Stimulated activated CD4-positive, alpha-beta T cell treated with anti-CD3 and anti-CD28 coated beads, Interleukin-4, amount 100 ng/mL, for 24 hours (primary cell): ENCODE data around the gene ADAM8.

Source experiments
- DNase-seq: peaks from one replicate; pipeline ENCODE4 v3.0.0-alpha.2; 2020

Gene ADAM8

GRCh38 chr10:133308421-133309099 lies 31.9 kb upstream of the ADAM8 start, which contains the start of the genes TUBGCP2 and ZNF511:
Gene TUBGCP2, minus strand, starts transcription at chr10:133308872. Its CDS starts 5,931 bp downstream, at chr10:133302941.
Gene ZNF511, plus strand, starts transcription at chr10:133308914. Its CDS starts 30 bp downstream, at chr10:133308944.
- DNase-seq: peak; percentile 88

DNA sequence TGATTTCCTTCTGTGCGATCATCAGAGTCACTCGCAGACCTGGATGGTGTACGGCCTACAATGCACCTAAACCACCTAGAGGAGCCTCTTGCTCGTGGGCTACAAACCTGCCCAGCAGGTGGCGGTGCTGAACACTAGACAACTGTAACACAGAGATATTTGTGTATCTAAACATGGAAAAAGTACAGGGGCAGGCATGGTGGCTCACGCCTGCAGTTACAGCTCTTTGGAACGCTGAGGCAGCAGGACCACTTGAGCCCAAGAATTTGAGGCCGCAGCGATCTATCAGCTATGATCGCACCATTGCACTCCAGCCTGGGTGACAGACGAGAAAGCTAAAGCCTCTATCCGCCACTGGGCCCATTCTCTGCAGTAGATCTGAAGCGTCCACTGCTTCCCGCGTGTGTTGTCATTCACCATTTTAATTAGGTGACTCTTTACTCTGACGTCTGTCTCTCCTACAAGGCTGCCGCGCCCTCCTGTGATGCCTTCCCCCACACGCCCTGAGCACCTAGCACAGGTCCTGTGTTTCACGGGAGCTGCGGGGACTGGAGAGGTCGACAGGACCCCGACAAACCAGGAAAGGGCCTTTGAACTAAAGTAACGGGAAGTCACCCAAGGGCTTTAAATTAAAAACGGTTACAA lies 31.2 kb upstream of the ADAM8 start:
- DNase-seq: peak; percentile 87

- no peak for DNase-seq
Observed at GRCh38 chr10:133306941-133307379, 30.3 kb upstream of the ADAM8 start.

DNA sequence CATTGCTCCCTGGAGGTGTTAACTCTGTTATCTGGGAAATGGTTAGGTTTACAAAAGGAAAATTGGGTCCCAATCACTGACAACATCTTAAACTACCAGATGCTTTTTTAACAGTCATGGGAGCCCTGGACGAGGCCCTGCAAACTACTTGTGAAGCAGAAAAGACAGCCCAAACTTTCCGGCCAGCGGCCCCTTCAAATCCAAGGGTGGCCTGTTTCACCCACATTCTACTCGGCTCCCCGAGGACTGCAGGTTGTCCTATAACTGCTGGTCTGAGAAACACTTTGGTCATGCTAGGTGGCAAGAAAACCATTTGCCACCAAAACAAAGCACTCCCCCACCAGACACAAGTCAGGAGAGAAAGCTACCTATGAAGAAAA lies 29.4 kb upstream of the ADAM8 start:
- no peak for DNase-seq

- no peak for DNase-seq
Observed at GRCh38 chr10:133303206-133303605, 26.5 kb upstream of the ADAM8 start.

DNA sequence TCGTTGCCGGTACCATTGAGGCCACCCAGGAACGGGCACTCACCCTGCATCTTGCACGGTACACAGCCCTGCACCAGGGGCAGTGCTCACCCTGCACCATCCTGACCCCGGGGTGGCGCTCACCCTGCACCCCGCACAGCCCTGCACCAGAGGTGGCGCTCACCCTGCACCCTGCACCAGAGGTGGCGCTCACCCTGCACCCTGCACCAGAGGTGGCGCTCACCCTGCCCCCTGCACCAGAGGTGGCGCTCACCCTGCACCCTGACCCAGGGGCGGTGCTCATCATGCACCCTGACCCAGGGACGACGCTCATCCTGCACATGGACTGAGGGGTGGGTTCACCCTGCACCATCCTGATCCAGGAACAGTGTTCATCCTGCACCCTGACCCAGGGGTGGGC lies 25.6 kb upstream of the ADAM8 start:
- DNase-seq: no peak

- no peak for DNase-seq
Observed at GRCh38 chr10:133299738-133300137, 23.1 kb upstream of the ADAM8 start.

DNA sequence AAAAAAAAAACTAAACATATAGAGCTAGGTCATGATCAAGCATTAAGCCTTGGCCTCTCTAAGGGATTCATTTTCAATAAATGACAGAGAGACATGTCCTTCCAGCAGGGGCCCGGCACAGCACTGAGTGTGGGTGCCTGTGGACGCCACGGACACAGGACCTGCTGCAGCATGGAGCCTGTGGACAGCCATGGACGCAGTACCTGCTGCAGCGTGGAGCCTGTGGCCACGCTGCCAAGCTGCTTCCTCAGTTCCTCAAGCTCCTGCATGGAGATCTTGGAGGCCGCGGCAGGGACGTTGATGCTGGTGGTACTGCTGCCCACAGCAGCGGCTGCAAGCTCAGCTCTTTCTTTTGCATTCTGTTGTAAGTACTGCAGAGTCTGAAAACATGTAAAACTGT lies 22.6 kb upstream of the ADAM8 start:
- no peak for DNase-seq

- DNase-seq: no peak
Observed at GRCh38 chr10:133298466-133298865, 21.8 kb upstream of the ADAM8 start.

GRCh38 chr10:133297504-133297903 lies 20.8 kb upstream of the ADAM8 start:
- no peak for DNase-seq

DNA sequence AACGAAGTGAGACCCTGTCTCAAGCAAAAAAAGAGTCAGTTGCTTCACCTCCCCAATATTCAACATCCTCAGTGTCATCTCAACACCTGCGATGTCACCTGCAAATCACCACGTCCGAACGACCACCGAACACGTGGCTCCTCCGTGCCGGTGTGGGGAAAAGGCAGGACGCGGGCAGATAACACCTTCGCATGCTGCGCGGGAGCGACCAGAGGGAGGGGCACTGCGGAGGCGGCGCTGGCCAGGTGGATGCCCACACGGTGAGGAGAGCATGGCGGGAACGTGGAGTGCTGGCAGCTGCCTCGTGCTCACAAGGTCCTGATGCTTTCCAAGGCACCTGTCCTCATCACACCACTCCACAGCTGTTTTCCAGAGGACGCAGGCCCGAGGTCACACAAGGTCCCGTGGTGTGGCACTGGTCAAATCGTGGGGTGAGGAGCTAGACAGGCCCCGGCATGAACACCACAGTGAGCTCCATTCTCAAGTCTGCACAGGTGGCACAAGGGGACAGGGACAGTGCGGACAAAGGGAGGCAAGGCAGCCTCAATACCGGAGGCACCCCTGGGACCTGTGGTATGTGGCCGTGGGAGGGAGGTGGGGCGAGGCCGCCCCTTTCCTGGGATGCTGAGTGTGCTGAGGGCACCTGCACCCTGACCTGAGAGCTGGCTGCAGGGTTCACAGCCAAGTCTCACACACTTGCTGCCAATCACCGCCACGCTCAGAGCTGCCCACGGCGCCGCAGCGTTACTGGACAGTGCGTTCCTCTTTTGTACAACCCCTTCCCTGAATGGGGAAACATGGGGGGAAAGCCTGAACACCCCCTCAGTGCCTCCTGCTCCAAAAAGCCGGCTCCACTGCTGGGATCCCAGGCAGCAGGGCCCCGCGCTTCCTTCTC lies 19.0 kb upstream of the ADAM8 start:
- DNase-seq: no peak

- DNase-seq: no peak
Observed at GRCh38 chr10:133294189-133294588, 17.5 kb upstream of the ADAM8 start.

DNA sequence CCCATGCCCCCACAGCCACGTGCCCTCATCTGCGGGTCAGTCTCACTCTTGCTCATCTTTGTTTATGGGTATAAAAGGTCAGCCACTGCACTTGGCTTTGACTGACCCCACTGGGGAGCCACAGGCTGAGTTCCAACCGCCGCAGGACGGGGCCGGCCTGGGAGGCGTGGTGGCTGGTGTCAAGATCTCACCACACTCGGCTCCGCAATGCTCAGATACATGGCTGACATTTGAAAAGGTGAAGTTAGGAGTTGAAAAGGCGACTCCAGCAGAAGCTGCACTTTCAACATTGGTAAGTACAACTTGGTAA lies 17.1 kb upstream of the ADAM8 start:
- DNase-seq: no peak

DNA sequence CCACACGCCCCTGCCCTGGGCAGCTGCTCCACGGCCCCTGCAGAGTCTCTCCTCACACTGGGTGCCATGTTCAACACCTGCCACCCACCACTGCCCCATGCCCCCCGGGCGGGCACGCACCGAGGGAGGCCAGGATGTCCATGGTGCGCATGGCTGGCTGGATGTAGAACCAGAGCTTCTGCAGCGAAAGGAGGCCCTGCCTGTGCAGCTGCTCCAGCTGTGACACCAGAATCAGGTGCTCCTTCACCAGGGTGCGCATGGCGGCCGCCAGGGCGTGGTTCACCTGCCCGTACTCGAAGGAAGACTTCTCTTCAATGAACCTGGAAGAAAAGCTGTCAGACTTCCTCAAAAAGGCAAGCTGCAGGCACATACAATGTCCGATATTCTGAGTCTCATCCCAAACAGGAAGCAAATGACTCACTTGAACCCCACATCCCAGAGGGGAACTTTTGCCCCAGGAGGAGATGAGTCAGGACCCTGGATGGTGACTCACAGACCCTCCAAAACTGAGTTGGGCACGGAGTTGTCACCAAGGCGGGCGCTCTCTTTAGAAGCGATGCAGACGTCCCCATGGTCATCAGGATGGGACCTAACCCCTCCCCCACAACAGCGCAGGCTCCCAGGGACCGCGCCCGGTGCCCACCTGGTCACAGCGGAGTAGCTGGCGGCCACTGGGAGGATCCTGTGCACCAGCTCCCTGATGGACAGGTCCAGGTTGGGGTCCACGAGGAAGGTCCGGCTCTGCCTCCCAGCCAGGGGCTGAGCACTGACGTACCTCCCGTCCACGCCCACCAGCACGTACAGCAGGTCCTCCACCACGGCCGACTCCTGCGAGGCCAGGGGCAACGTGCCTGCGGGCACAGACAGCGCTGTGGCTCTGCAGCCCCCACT lies 16.5 kb upstream of the ADAM8 start:
- no peak for DNase-seq

DNA sequence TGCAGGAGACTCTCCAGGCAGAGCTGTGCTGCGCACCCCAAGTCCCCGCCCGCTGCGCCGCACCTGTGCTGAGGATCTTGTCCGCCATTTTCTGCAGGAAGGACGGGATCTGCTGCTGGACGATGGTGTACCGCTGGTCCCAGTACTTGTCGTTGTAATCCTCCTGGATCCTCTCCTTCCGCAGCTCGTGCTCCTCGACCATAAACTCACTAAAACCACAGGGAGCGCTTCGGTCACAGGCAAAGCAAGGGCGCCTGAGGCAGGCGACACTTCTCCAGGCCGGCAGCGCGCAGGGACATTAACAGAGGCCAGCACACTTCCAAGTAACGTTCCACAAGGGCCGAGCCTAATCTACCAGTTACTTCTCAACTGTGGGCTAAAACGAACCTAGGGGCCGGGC lies 13.1 kb upstream of the ADAM8 start:
- no peak for DNase-seq

GRCh38 chr10:133287832-133288500 lies 11.3 kb upstream of the ADAM8 start:
- DNase-seq: no peak

DNA sequence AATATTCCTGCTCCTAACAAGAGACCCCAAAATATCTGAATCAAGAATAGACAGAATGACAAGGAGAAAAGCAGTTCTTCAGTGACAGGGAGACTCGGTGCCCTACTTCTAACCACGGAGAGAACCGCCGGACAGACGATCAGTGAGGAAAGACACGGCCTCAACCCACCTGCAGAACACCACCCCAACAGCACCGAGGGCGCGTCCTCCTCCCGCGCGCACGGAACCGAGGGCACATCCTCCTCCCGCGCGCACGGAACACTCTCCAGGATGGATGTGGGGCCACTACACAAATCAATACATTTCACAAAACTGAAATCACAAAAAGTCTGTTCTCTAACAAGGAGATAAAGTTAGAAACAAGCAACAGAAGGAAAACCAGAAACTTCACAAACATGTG lies 9.7 kb upstream of the ADAM8 start:
- no peak for DNase-seq

DNA sequence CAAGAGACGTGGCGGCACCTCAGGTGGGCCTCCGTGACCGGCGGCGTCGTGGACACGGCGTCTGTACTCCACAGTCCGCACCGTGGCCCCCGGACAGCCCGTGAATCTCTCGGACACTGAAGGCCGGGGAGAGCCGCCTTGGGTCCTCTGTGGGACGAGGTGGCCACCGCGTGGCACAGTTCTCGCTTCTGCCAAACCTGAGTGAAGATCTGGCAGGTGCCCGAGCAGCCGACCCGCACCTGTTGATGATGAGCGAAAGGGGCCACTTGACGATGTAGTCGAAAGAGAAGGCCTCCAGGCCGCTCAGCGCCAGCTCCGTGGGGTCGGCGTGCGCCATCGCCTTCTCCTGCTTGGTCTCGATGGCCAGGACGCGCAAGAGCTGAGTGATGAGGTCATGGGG lies 8.5 kb upstream of the ADAM8 start:
- no peak for DNase-seq

- DNase-seq: no peak
Observed at GRCh38 chr10:133283931-133284330, 7.3 kb upstream of the ADAM8 start.

DNA sequence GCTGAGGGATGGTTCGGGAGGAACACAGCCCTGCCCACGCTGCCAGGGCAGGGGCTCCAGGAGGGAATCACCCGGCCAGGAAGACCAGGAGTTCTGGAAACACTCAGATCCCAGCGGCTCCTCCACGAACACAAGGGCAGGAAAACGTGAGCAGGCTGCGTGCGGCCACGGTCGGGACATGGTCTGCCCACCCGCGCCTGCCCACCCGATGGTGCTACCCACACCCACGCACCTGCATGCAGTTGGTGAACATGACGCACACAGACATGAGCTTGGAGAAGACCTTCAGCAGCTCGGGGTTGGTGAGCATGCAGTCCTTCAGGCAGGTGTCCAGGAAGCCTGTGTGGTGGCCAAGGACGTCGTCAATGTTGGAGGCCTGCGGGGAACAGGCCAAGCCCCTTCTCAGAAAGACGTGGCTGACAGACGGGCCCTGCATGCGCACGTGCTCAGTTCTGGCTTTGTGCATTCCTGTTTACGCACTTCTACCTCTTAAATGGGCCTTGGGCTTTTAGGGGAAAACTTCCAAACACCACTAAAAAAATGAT lies 6.2 kb upstream of the ADAM8 start:
- DNase-seq: no peak

DNA sequence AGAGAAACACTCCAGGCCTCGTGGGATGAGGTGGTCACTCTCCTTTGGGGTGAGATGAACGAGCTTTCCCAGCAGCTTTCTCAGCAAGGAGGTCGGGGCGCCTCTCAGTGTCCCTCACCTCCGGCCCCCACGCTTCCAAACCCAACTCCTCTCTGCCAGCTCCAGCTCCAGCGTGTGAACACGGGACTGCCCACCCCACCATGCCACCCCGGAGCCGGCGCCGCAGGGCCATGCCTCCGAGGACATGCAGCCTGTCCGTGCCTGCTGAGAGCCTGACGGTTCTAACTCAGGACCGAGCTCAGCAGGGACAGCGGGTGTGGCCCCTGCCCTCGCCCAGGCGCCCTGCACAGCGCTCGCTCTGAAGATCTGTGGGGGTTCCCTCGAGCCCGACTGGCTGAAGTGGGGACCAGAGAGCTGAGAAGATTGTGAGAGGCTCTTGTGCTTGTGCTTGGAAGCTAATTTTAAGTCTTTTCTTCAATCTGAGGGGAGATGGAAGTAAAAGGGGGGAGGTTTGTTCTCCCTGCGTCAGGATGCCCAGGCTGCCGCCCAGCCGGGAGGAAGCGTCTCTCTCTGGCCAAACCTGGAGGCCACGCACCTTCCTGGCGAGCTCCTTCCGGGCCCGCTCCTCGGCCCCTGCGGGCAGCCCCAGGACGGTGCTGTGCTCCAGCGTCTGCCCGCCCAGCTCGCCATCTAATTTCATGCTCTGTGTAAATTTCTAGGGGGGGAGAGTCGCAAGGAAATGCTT lies 5.1 kb upstream of the ADAM8 start:
- DNase-seq: no peak
